Astrocyte of the spinal cord (primary cell): ENCODE measurements around the gene ZNF763.
"Not testable (repeated sequence)": the region's sequence is repeated elsewhere in the genome, so short reads cannot be mapped to it uniquely, and the experiment has no call there.

Source experiments
- DNase-seq: peaks from one replicate; pipeline ENCODE4 v3.0.0; 2011; ENCODE audit warnings: low read depth, low spot score
- H3K4me3 ChIP-seq: 2 replicates; pipeline ENCODE4 v1.5.1; 2011; ENCODE audit warnings: low read depth, mild to moderate bottlenecking, low read length, moderate library complexity
- CTCF ChIP-seq: IDR thresholded peaks from 2 replicates; pipeline ENCODE4 v1.5.1; 2012; ENCODE audit warnings: low read depth, mild to moderate bottlenecking, low read length, inconsistent platforms
- in situ Hi-C: cut with HindIII; loops from 2 replicates; pipeline ENCODE4 v1.10.0; 2017; ENCODE audit warnings: low sequenced_read_pairs

The ZNF763 gene

GRCh38 chr19:11948646-11949045 is 16.2 kb upstream of the ZNF763 start:
- no peak for TF ChIP-seq CTCF
- H3K4me3 ChIP-seq = no peak overlapping the region
- in situ Hi-C loops = no loop called here
- DNase-seq = peak; percentile 14

- H3K4me3 ChIP-seq = no peak overlapping the region
- no peak for TF ChIP-seq CTCF
- in situ Hi-C loops = no loop called here
Observed at GRCh38 chr19:11949201-11949600, 15.6 kb upstream of the ZNF763 start.

GRCh38 chr19:11949614-11950080 is 15.2 kb upstream of the ZNF763 start:
- in situ Hi-C loops, H3K4me3 ChIP-seq, DNase-seq: not testable (repeated sequence)

More at GRCh38 chr19:11949201-11949600, 15.6 kb upstream of the ZNF763 start:
- no peak for DNase-seq

- H3K4me3 ChIP-seq = no peak overlapping the region
- TF ChIP-seq CTCF = no peak
- in situ Hi-C loops = no loop called here
- DNase-seq = no peak
Observed at GRCh38 chr19:11950312-11950711, 14.5 kb upstream of the ZNF763 start.

GRCh38 chr19:11963566-11964355 is 1.1 kb upstream of the ZNF763 start:
- H3K4me3 ChIP-seq = no peak overlapping the region

GRCh38 chr19:11964496-11964857 is 363 bp upstream of the ZNF763 start:
- H3K4me3 ChIP-seq = peak overlapping the region; percentile 58
- TF ChIP-seq CTCF = no peak
- no peak for DNase-seq
- in situ Hi-C loops = no loop called here

More at GRCh38 chr19:11963566-11964355, 1.1 kb upstream of the ZNF763 start:
- in situ Hi-C loops = no loop called here
- peak; percentile 46 for DNase-seq
- peak; percentile 67 for TF ChIP-seq CTCF

GRCh38 chr19:11970174-11970573 is 5.3 kb downstream of the ZNF763 start:
- H3K4me3 ChIP-seq = no peak overlapping the region
- in situ Hi-C loops = no loop called here
- no peak for TF ChIP-seq CTCF
- DNase-seq = no peak
